SK-N-MC (cell line): ENCODE data around the gene PITRM1.

Experiments used
- DNase-seq: peaks from one replicate; pipeline ENCODE4 v3.0.0-alpha.2; 2011; ENCODE audit warnings: low read depth, low spot score
- H3K27ac ChIP-seq: fragments of 200-600 bp; sonication (generic); 2 replicates; pipeline ENCODE4 v1.5.1; 2016; ENCODE audit warnings: mixed run types
- H3K36me3 ChIP-seq: fragments of 200-600 bp; sonication (generic); 2 replicates; pipeline ENCODE4 v1.6.1; 2017; ENCODE audit warnings: antibody characterized with exemption, low read length, mixed read lengths; ENCODE audit not compliant: insufficient read depth
- H3K4me3 ChIP-seq: fragments of 200-600 bp; sonication (generic); 2 replicates; pipeline ENCODE4 v1.5.1; 2016
- H3K9ac ChIP-seq: fragments of 200-600 bp; sonication (generic); 2 replicates; pipeline ENCODE4 v1.8.0; 2017; ENCODE audit warnings: mixed run types, mixed read lengths; ENCODE audit not compliant: insufficient read length
- H3K9me3 ChIP-seq: fragments of 200-600 bp; sonication (generic); 2 replicates; pipeline ENCODE4 v1.6.1; 2017; ENCODE audit warnings: low read depth, mild to moderate bottlenecking, antibody characterized with exemption, low read length, moderate library complexity, mixed read lengths
- EZH2 ChIP-seq: fragments of 200-600 bp; sonication (generic); IDR thresholded peaks from one replicate; pipeline ENCODE4 v1.6.1; 2017; ENCODE audit warnings: antibody characterized with exemption
- FOXP2 ChIP-seq: optimal IDR thresholded peaks from 2 replicates; pipeline ENCODE3; 2011; ENCODE audit warnings: mild to moderate bottlenecking, moderate library complexity; ENCODE audit not compliant: insufficient read depth; ENCODE audit errors: extremely low read length, control extremely low read depth
- POLR2AphosphoS5 ChIP-seq: IDR thresholded peaks from 2 replicates; pipeline ENCODE4 v1.6.1; 2012; ENCODE audit warnings: mild to moderate bottlenecking, low read depth, low read length, borderline replicate concordance

The PITRM1 gene

GRCh38 chr10:3203016-3203811, 30.6 kb upstream of the PITRM1 start:
- no peak overlapping the region for H3K9ac ChIP-seq
- no peaks in the 10 kb centered on the region for H3K36me3 ChIP-seq
- no peaks in the 10 kb centered on the region for H3K9me3 ChIP-seq
- H3K4me3 ChIP-seq, result no peak overlapping the region
- DNase-seq, result no peak
- no peak overlapping the region for H3K27ac ChIP-seq
- no peak for TF ChIP-seq POLR2AphosphoS5
- no peak for TF ChIP-seq EZH2
- TF ChIP-seq FOXP2, result no peak

GRCh38 chr10:3201796-3202195, 29.2 kb upstream of the PITRM1 start:
- no peaks in the 10 kb centered on the region for H3K36me3 ChIP-seq
- no peak for DNase-seq
- no peak overlapping the region for H3K27ac ChIP-seq
- no peak overlapping the region for H3K4me3 ChIP-seq
- no peak overlapping the region for H3K9ac ChIP-seq
- no peaks in the 10 kb centered on the region for H3K9me3 ChIP-seq
- TF ChIP-seq POLR2AphosphoS5 (no peak), EZH2 (no peak), FOXP2 (no peak)

- H3K27ac ChIP-seq, result no peak overlapping the region
- DNase-seq, result no peak
- TF ChIP-seq EZH2 (no peak), FOXP2 (no peak), POLR2AphosphoS5 (no peak)
- H3K9me3 ChIP-seq, result no peaks in the 10 kb centered on the region
- H3K4me3 ChIP-seq, result no peak overlapping the region
- H3K36me3 ChIP-seq, result no peaks in the 10 kb centered on the region
- H3K9ac ChIP-seq, result no peak overlapping the region
Observed at GRCh38 chr10:3199488-3199887, 26.9 kb upstream of the PITRM1 start.

GRCh38 chr10:3198900-3199299, 26.3 kb upstream of the PITRM1 start:
- H3K9ac ChIP-seq, result no peak overlapping the region
- no peak overlapping the region for H3K4me3 ChIP-seq
- no peak overlapping the region for H3K27ac ChIP-seq
- DNase-seq, result no peak
- no peaks in the 10 kb centered on the region for H3K9me3 ChIP-seq
- TF ChIP-seq POLR2AphosphoS5 (no peak), EZH2 (no peak), FOXP2 (no peak)
- no peaks in the 10 kb centered on the region for H3K36me3 ChIP-seq

GRCh38 chr10:3197348-3198003, 24.9 kb upstream of the PITRM1 start:
- no peak for DNase-seq
- Histone ChIP-seq H3K9me3 (no peaks in the 10 kb centered on the region), H3K27ac (no peak overlapping the region), H3K36me3 (no peaks in the 10 kb centered on the region), H3K4me3 (no peak overlapping the region), H3K9ac (no peak overlapping the region)
- TF ChIP-seq FOXP2 (no peak), EZH2 (no peak), POLR2AphosphoS5 (no peak)

- TF ChIP-seq POLR2AphosphoS5, result no peak
- TF ChIP-seq EZH2, result no peak
- TF ChIP-seq FOXP2, result no peak
- Histone ChIP-seq H3K4me3 (no peak overlapping the region), H3K9ac (no peak overlapping the region), H3K36me3 (no peaks in the 10 kb centered on the region), H3K9me3 (no peaks in the 10 kb centered on the region), H3K27ac (no peak overlapping the region)
- DNase-seq, result no peak
Observed at GRCh38 chr10:3196958-3197347, 24.4 kb upstream of the PITRM1 start.

- Histone ChIP-seq H3K9ac (no peak overlapping the region), H3K36me3 (no peaks in the 10 kb centered on the region), H3K27ac (no peak overlapping the region), H3K9me3 (no peaks in the 10 kb centered on the region), H3K4me3 (no peak overlapping the region)
- TF ChIP-seq FOXP2 (no peak), POLR2AphosphoS5 (no peak), EZH2 (no peak)
- no peak for DNase-seq
Observed at GRCh38 chr10:3196482-3196881, 23.9 kb upstream of the PITRM1 start.

- Histone ChIP-seq H3K4me3 (no peak overlapping the region), H3K36me3 (no peaks in the 10 kb centered on the region), H3K9ac (no peak overlapping the region), H3K9me3 (no peaks in the 10 kb centered on the region), H3K27ac (no peak overlapping the region)
- TF ChIP-seq EZH2, result no peak
- no peak for TF ChIP-seq FOXP2
- no peak for TF ChIP-seq POLR2AphosphoS5
- DNase-seq, result no peak
Observed at GRCh38 chr10:3195726-3196125, 23.1 kb upstream of the PITRM1 start.
